Ascending aorta (tissue), 2 donors: Measurements from ENCODE around the gene KLHL25. TPM values are rescaled to one million over a fixed set of nuclear protein-coding genes. Genes with fewer than 3 reads are reported as not detected.

Experiments used
- DNase-seq, 2 donors: peaks; one replicate each; pipeline ENCODE4 v3.0.0-alpha.2; 2019; ENCODE audit warnings: low spot score in 2 of 2
- H3K27ac ChIP-seq, 2 donors: fragments of 200-600 bp; sonication (generic); one replicate each; pipeline ENCODE4 v1.5.1; 2016 to 2017; ENCODE audit warnings: mild to moderate bottlenecking in 1 of 2
- H3K27me3 ChIP-seq: fragments of 200-600 bp; sonication (generic); one replicate; pipeline ENCODE4 v1.5.1; 2017
- H3K36me3 ChIP-seq, 2 donors: fragments of 200-600 bp; sonication (generic); one replicate each; pipeline ENCODE4 v1.5.1; 2016
- H3K4me1 ChIP-seq, 2 donors: fragments of 200-600 bp; sonication (generic); one replicate each; pipeline ENCODE4 v1.5.1; 2016 to 2017; ENCODE audit warnings: mild to moderate bottlenecking in 1 of 2
- H3K4me3 ChIP-seq, 2 donors: fragments of 200-600 bp; sonication (generic); one replicate each; pipeline ENCODE4 v1.5.1; 2016 to 2017; ENCODE audit warnings: mild to moderate bottlenecking in 1 of 2
- H3K9me3 ChIP-seq, 2 donors: fragments of 200-600 bp; sonication (generic); one replicate each; pipeline ENCODE4 v1.5.1; 2016
- CTCF ChIP-seq, 3 experiments: fragments of 200-600 bp in 2 of 3; fragments of 450-650 bp in 1 of 3; sonication (generic) in 2 of 3; IDR thresholded peaks; one replicate each; pipeline ENCODE4 v1.5.1; 2016 to 2019; ENCODE audit warnings: antibody characterized with exemption in 3 of 3, mild to moderate bottlenecking in 1 of 3, moderate library complexity in 1 of 3
- intact Hi-C: fragments of 100-400 bp; cut with DNase I; formaldehyde crosslinking; loops from one replicate; pipeline ENCODE4 v1.15.1; 2023
- total RNA-seq: library from RNA; depleted of rRNA; stranded (reverse); fragments of >200 nt; gene quantifications from one replicate; pipeline ENCODE4 v1.1.0, GENCODE V29; 2016

KLHL25 gene
- total RNA-seq, 1 donor from 2014 or later, result 12.6 TPM

- no peak overlapping the region for H3K4me3 ChIP-seq
- TF ChIP-seq CTCF (IDR thresholded peaks at IDR 0.05), result no peak
- no peak for DNase-seq
- no peaks in the 10 kb centered on the region for H3K27me3 ChIP-seq
- H3K4me1 ChIP-seq, result peaks cover 0 to 4% of the 10 kb centered on the region in 2 donors
- no peak overlapping the region for H3K27ac ChIP-seq
- H3K9me3 ChIP-seq, result no peaks in the 10 kb centered on the region
- H3K36me3 ChIP-seq, result no peaks in the 10 kb centered on the region
- intact Hi-C loops, result no loop called here
These were observed 17.2 kb downstream of the KLHL25 start for GRCh38 chr15:85777250-85778106.

- TF ChIP-seq CTCF (IDR thresholded peaks at IDR 0.05), result no peak
- Histone ChIP-seq H3K36me3 (no peaks in the 10 kb centered on the region), H3K4me1 (peaks cover 3 to 19% of the 10 kb centered on the region in 2 donors), H3K27me3 (no peaks in the 10 kb centered on the region), H3K4me3 (no peak overlapping the region), H3K9me3 (no peaks in the 10 kb centered on the region), H3K27ac (no peak overlapping the region)
- DNase-seq, result no peak
- intact Hi-C loops, result no loop called here
These were observed 20.8 kb downstream of the KLHL25 start for GRCh38 chr15:85773970-85774369.

- Histone ChIP-seq H3K27ac (no peak overlapping the region), H3K4me1 (peaks cover 3 to 19% of the 10 kb centered on the region in 2 donors), H3K4me3 (no peak overlapping the region), H3K27me3 (no peaks in the 10 kb centered on the region), H3K9me3 (no peaks in the 10 kb centered on the region), H3K36me3 (peaks cover 0 to 4% of the 10 kb centered on the region in 2 donors)
- DNase-seq, result no peak
- no peak for TF ChIP-seq CTCF (IDR thresholded peaks at IDR 0.05)
- intact Hi-C loops, result no loop called here
These were observed 21.5 kb downstream of the KLHL25 start for GRCh38 chr15:85773249-85773648.

DNA sequence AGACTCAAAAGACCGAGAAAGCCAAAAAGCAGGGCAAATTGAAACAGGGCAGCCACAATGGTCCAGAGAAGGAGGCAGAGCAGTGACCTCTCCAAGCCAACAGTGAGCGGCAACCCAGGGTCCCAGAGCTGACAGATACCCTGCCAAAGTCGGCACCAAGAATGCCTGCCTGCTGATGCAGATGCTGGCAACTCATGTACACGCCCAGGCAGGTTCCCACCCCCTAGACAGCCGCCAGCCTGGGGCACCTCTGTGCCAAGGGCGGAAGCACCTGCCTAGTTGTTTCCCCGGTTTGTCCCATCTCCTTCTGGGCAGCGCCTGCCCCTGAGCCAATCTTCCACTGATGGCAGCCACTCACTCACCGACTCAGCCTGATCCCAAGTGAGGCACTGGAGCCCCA lies 22.1 kb downstream of the KLHL25 start:
- intact Hi-C loops, result no loop called here
- Histone ChIP-seq H3K27me3 (no peaks in the 10 kb centered on the region), H3K4me1 (peaks cover 3 to 19% of the 10 kb centered on the region in 2 donors), H3K36me3 (peaks cover 0 to 5% of the 10 kb centered on the region in 2 donors), H3K27ac (peak overlapping the region; percentile 64 to 84), H3K4me3 (no peak overlapping the region), H3K9me3 (no peaks in the 10 kb centered on the region)
- no peak for TF ChIP-seq CTCF (IDR thresholded peaks at IDR 0.05)
- no peak for DNase-seq

- Histone ChIP-seq H3K36me3 (peaks cover 0 to 5% of the 10 kb centered on the region in 2 donors), H3K4me3 (no peak overlapping the region)
These were observed 22.8 kb downstream of the KLHL25 start for GRCh38 chr15:85771781-85772445.

More at GRCh38 chr15:85771781-85772445, 22.8 kb downstream of the KLHL25 start:
- Histone ChIP-seq H3K27me3 (no peaks in the 10 kb centered on the region), H3K9me3 (no peaks in the 10 kb centered on the region), H3K4me1 (peaks cover 3 to 19% of the 10 kb centered on the region in 2 donors), H3K27ac (peak overlapping the region; percentile 64 to 84)
- peak in 1 of 2 donors; percentile 89 for DNase-seq
- TF ChIP-seq CTCF (IDR thresholded peaks at IDR 0.05), result no peak
- intact Hi-C loops, result no loop called here
